Ovary (tissue), 9 donors: ENCODE data around the gene EXOSC9. TPM values are rescaled to one million over a fixed set of nuclear protein-coding genes. Genes with fewer than 3 reads are reported as not detected.

ENCODE experiments used
- DNase-seq, 5 donors: peaks; one replicate each; pipeline ENCODE4 v3.0.0-alpha.2; 2019 to 2020
- H3K27ac ChIP-seq, 2 donors: fragments of 200-600 bp; one replicate each; pipeline versions ENCODE4 v1.5.1 to v1.8.0; 2019 to 2022
- H3K27me3 ChIP-seq: fragments of 200-600 bp; one replicate; pipeline ENCODE4 v1.8.0; 2022
- H3K36me3 ChIP-seq: fragments of 200-600 bp; sonication (generic); one replicate; pipeline ENCODE4 v1.5.1; 2019
- H3K4me1 ChIP-seq: one replicate; pipeline ENCODE4 v1.8.1; 2013; ENCODE audit warnings: mild to moderate bottlenecking, moderate library complexity; ENCODE audit not compliant: insufficient read depth
- H3K4me3 ChIP-seq: fragments of 200-600 bp; sonication (generic); one replicate; pipeline ENCODE4 v1.5.1; 2017
- H3K9me3 ChIP-seq, 2 donors: fragments of 200-600 bp in 1 of 2; sonication (generic) in 1 of 2; one replicate each; pipeline versions ENCODE4 v1.5.1 to v1.8.1; 2013 to 2019; ENCODE audit warnings: mild to moderate bottlenecking in 1 of 2, moderate library complexity in 1 of 2
- CTCF ChIP-seq, 3 donors: fragments of 450-650 bp in 2 of 3; fragments of 200-600 bp in 1 of 3; IDR thresholded peaks; one replicate each; pipeline versions ENCODE4 v1.5.1 to v1.8.0; 2016 to 2022; ENCODE audit warnings: antibody characterized with exemption in 3 of 3, mild to moderate bottlenecking in 1 of 3
- EP300 ChIP-seq: sonication (generic); formaldehyde crosslinking; IDR thresholded peaks from one replicate; pipeline ENCODE4 v1.6.1; 2017; ENCODE audit warnings: antibody characterized with exemption
- POLR2A ChIP-seq: fragments of 450-650 bp; IDR thresholded peaks from one replicate; pipeline ENCODE4 v1.6.1; 2017; ENCODE audit warnings: antibody characterized with exemption, mild to moderate bottlenecking, moderate library complexity
- WGBS, 3 donors: extraction: QIAGEN DNeasy Blood & Tissue Kit in 1 of 3; methylation state at CpG; one replicate each; pipeline versions ENCODE4 v1.1.5 to v1.1.7; 2013 to 2017; 5-methylcytosine and 5-hydroxymethylcytosine counted together
- intact Hi-C, 4 donors: fragments of 100-400 bp; cut with DNase I; formaldehyde crosslinking; loops; one replicate each; pipeline versions ENCODE4 v1.11.0 to v1.15.1; 2022 to 2023
- polyA plus RNA-seq, 2 donors: library from polyadenylated mRNA; stranded (reverse); fragments of 200-250 nt in 1 of 2; fragments of 350-450 nt in 1 of 2; fragmentation: Illumina TruSeq in 1 of 2; extraction: RNeasy Lipid Tissue Mini Kit (QIAGEN cat#74804) in 1 of 2; gene quantifications; one replicate each; pipeline ENCODE4 v1.2.3, GENCODE V29; 2013 to 2014
- total RNA-seq, 7 donors: library from RNA; depleted of rRNA in 2 of 7; stranded (reverse); fragments of >200 nt in 2 of 7; fragmentation: NEBNext Ultra II Directional in 3 of 7; extraction: Animal tissue kit (Norgen Biotek cat#: 25700) in 3 of 7; gene quantifications; one replicate each; pipeline versions ENCODE4 v1.1.0 to v1.2.4, GENCODE V29; 2016 to 2023
- donor health status: DM: no; HTN: no; CAD: no; lungs with moderate emphysema.
- donor health status: DM: no; HTN: no; CAD: no.
- donor health status: Bipolar disorder and iron deficiency.
- donor health status: DM: yes; HTN: yes; CAD: no.
- donor health status: DM: no; HTN: no; CAD: no.
- donor health status: DM: yes; HTN: yes; CAD: no.

The EXOSC9 gene
- total and polyA plus RNA-seq, 9 donors, result 13.2 to 21.8 (median 17.9) TPM

- intact Hi-C loops, result no loop called here
- Histone ChIP-seq H3K27ac (no peak overlapping the region), H3K36me3 (no peaks in the 10 kb centered on the region), H3K4me1 (no peaks in the 10 kb centered on the region), H3K4me3 (no peak overlapping the region), H3K9me3 (no peaks in the 10 kb centered on the region), H3K27me3 (no peaks in the 10 kb centered on the region)
- TF ChIP-seq CTCF (IDR thresholded peaks at IDR 0.05) (no peak), POLR2A (no peak), EP300 (no peak)
- 52 to 77% (median 64%) methylated on average over 1 of the region's 1 CpG for whole genome bisulfite sequencing, 3 donors
- no peak for DNase-seq
Observed at GRCh38 chr4:121817701-121818100, 16.6 kb downstream of the EXOSC9 start.

GRCh38 chr4:121818215-121818614 lies 17.1 kb downstream of the EXOSC9 start:
- WGBS, 3 donors, result 35 to 98% (median 52%) methylated on average over 1 of the region's 1 CpG
- intact Hi-C loops, result no loop called here
- H3K36me3 ChIP-seq, result no peaks in the 10 kb centered on the region

GRCh38 chr4:121819216-121819965 lies 18.3 kb downstream of the EXOSC9 start:
- intact Hi-C loops, result no loop called here
- DNase-seq, result no peak
- Histone ChIP-seq H3K9me3 (no peaks in the 10 kb centered on the region), H3K4me3 (no peak overlapping the region), H3K4me1 (no peaks in the 10 kb centered on the region), H3K36me3 (no peaks in the 10 kb centered on the region), H3K27ac (no peak overlapping the region), H3K27me3 (no peaks in the 10 kb centered on the region)
- TF ChIP-seq POLR2A, result no peak
- TF ChIP-seq CTCF (IDR thresholded peaks at IDR 0.05), result no peak
- TF ChIP-seq EP300, result no peak
- WGBS, 3 donors, result 61 to 63% (median 63%) methylated on average over 1 of the region's 1 CpG

More at GRCh38 chr4:121818215-121818614, 17.1 kb downstream of the EXOSC9 start:
- H3K4me1 ChIP-seq, result no peaks in the 10 kb centered on the region
- H3K9me3 ChIP-seq, result no peaks in the 10 kb centered on the region
- no peak for DNase-seq
- no peak overlapping the region for H3K4me3 ChIP-seq
- no peaks in the 10 kb centered on the region for H3K27me3 ChIP-seq
- no peak overlapping the region for H3K27ac ChIP-seq
- TF ChIP-seq EP300, result no peak
- TF ChIP-seq POLR2A, result no peak
- TF ChIP-seq CTCF (IDR thresholded peaks at IDR 0.05), result no peak

GRCh38 chr4:121822047-121822446 lies 20.9 kb downstream of the EXOSC9 start:
- H3K36me3 ChIP-seq, result no peaks in the 10 kb centered on the region
- H3K27me3 ChIP-seq, result no peaks in the 10 kb centered on the region
- no peaks in the 10 kb centered on the region for H3K9me3 ChIP-seq
- H3K27ac ChIP-seq, result no peak overlapping the region
- H3K4me1 ChIP-seq, result no peaks in the 10 kb centered on the region
- DNase-seq, result no peak
- TF ChIP-seq EP300, result no peak
- no peak for TF ChIP-seq POLR2A
- TF ChIP-seq CTCF (IDR thresholded peaks at IDR 0.05), result no peak
- WGBS, 3 donors, result 80 to 83% (median 82%) methylated on average over 1 of the region's 1 CpG
- no peak overlapping the region for H3K4me3 ChIP-seq
- intact Hi-C loops, result no loop called here
